Activated T-helper 9 cell treated with anti-CD3 and anti-CD28 coated beads, Interleukin-2, amount 50 U/mL, for 16 hours (primary cell): Measurements from ENCODE around the gene BARHL1.

Experiments
- DNase-seq: peaks from one replicate; pipeline ENCODE4 v3.0.0-alpha.2; 2020; ENCODE audit warnings: low read depth

The BARHL1 gene

GRCh38 chr9:132582276-132582785, at the start of gene BARHL1:
TSS of gene BARHL1 (plus strand) at chr9:132582606. CDS start at chr9:132582798, 192 bp downstream.
- no peak for DNase-seq

DNA sequence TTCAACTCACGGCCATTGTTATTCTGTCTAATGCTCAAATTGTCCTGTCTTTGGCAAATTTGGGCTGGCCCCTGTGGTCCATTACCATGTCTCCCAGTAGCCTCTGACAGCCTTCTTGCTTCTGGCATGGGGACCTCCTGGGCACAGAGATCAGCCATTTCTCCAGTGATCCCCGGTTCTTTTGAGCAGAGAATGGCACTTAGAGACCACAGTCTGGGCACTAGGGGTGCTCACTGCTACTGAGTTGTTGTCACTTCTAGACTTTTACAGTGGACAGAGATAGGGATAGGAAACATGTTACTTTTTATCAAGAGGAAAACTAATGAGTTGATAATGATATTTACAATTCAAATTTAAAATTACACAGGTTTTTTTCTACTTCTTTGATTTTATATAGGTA, 47.6 kb upstream of the BARHL1 start:
- no peak for DNase-seq

- no peak for DNase-seq
These were observed 46.3 kb upstream of the BARHL1 start for GRCh38 chr9:132536124-132536523.

DNA sequence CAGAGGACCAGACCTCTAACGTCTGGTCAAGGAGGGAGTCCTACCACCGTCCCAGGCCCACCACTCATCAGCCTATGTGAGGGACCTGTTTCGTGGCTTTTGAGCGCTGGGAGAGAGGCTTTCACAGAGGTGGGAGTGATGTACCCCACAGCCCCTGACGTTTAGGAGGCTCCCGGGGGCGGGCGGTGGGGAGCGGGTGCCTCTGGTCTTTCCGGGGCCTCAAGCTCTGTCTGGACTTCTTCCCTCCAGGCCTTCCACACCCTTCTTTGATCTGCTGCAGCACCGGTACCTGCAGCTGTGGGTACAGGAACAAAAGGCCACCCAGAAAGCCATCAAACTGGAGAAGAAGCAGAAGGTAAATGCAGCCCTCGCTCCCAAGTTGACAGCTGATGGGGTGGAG, 45.1 kb upstream of the BARHL1 start:
- no peak for DNase-seq

GRCh38 chr9:132538071-132538470, 44.3 kb upstream of the BARHL1 start:
- DNase-seq, result no peak

DNA sequence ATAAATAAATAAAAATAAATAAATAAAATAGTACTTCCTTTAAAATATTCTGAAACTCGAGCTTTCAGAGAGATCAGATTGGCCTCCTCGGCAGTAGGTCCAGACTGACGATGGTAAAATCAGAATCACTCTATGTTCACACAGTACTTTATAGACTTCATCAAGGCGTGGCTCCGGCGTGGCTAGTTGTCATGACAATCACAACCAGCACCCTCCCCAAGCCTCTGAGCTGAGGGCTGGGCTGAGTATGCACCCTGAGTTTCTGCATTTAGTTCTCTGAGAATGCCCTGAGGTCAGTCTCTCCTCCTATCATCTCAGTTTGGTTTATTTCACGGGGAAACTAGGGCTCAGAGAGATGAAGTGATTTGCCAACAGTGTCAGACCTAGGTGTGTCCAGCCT, 43.3 kb upstream of the BARHL1 start:
- DNase-seq, result no peak

DNA sequence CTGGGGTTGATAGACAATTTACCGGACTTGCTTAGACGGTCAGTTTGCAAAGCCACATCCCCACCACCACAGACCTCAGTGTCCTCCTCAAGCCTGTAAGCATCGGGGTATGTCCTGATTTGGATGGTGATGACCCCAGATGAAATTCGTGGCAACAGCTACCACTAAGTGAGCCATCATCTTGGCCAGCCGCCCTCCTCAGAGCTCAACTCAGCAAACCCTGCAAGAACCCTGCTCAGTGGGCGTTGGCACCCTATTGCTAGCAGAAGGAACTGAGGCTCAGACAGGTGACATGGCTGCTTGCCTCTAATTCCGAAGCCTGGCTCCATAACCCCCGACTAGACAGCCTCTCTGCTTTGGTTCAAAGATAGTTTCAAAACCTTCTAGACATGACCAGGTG, 41.4 kb upstream of the BARHL1 start:
- DNase-seq, result no peak

GRCh38 chr9:132541870-132542830, 40.3 kb upstream of the BARHL1 start:
- no peak for DNase-seq

DNA sequence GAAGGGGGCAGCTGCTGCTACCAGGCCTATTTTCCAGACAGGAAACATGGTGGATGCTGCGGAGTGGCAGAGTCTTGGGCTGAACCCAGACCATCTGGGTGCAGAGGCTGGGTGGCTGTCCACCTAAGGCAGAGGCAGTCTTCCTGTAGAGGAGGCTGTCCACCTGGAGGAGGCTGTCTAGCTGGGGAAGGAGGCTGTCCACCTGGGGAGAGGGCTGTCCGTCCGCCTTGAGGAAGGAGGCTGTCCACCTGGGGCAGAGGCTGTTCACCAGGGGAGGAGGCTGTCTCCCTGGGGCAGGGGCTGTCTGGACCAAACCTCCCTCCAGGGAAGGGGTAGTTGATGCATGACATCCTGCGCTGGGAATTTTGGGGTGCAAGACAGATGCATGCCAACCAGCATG, 39.2 kb upstream of the BARHL1 start:
- no peak for DNase-seq

GRCh38 chr9:132543960-132544359, 38.4 kb upstream of the BARHL1 start:
- DNase-seq, result no peak

- no peak for DNase-seq
These were observed 36.8 kb upstream of the BARHL1 start for GRCh38 chr9:132545578-132545977.

- no peak for DNase-seq
These were observed 36.0 kb upstream of the BARHL1 start for GRCh38 chr9:132546148-132547051.

GRCh38 chr9:132547052-132547431, 35.4 kb upstream of the BARHL1 start:
- no peak for DNase-seq

GRCh38 chr9:132547436-132547835, 35.0 kb upstream of the BARHL1 start:
- no peak for DNase-seq

- no peak for DNase-seq
These were observed 34.3 kb upstream of the BARHL1 start for GRCh38 chr9:132547976-132548730.

GRCh38 chr9:132548751-132549640, 33.4 kb upstream of the BARHL1 start:
- no peak for DNase-seq

GRCh38 chr9:132551556-132551955, 30.9 kb upstream of the BARHL1 start:
- DNase-seq, result no peak

- DNase-seq, result no peak
These were observed 30.4 kb upstream of the BARHL1 start for GRCh38 chr9:132552041-132552440.

GRCh38 chr9:132554755-132555154, 27.7 kb upstream of the BARHL1 start:
- DNase-seq, result no peak

DNA sequence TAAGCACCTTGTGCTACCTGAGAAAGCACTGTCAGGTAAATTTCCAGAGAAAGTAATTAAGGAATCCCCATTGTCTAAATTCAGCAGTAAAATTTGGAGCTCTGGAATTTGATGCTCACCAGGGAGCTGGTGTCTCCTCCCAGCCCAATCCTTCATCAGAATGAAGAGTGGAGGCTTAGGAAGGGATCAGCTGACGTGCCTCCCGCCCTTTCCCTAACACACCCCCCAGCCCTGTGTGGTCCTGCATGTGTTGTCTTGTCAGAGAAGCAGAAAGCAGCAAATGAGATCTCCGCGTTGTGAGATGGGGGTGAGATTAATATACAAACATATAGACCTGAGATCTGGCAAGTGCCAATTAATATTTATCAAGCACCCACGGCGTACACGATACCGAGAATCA, 26.9 kb upstream of the BARHL1 start:
- no peak for DNase-seq

GRCh38 chr9:132556235-132556634, 26.2 kb upstream of the BARHL1 start:
- no peak for DNase-seq
